Testis (tissue), 3 donors: ENCODE measurements around the gene ADAM12. TPM values are rescaled to one million over a fixed set of nuclear protein-coding genes. Genes with fewer than 3 reads are reported as not detected.

Experiments
- DNase-seq: peaks from one replicate; pipeline ENCODE4 v3.0.0-alpha.2; 2019
- H3K27ac ChIP-seq, 2 donors: fragments of 200-600 bp; sonication (generic); one replicate each; pipeline ENCODE4 v1.5.1; 2019
- H3K27me3 ChIP-seq: fragments of 200-600 bp; sonication (generic); one replicate; pipeline ENCODE4 v1.5.1; 2019
- H3K36me3 ChIP-seq: fragments of 200-600 bp; sonication (generic); one replicate; pipeline ENCODE4 v1.5.1; 2017; ENCODE audit warnings: low read depth; ENCODE audit errors: missing control alignments
- H3K4me1 ChIP-seq: fragments of 200-600 bp; sonication (generic); one replicate; pipeline ENCODE4 v1.5.1; 2019
- H3K4me3 ChIP-seq, 2 donors: fragments of 200-600 bp; sonication (generic); one replicate each; pipeline ENCODE4 v1.5.1; 2017 to 2019
- H3K9me3 ChIP-seq: fragments of 200-600 bp; sonication (generic); one replicate; pipeline ENCODE4 v1.5.1; 2017
- CTCF ChIP-seq, 3 experiments: fragments of 450-650 bp in 2 of 3; fragments of 200-600 bp in 1 of 3; sonication (generic) in 1 of 3; IDR thresholded peaks; one replicate each; pipeline ENCODE4 v1.5.1; 2016 to 2019; ENCODE audit warnings: antibody characterized with exemption in 3 of 3, mild to moderate bottlenecking in 2 of 3, moderate library complexity in 1 of 3
- POLR2A ChIP-seq: fragments of 450-650 bp; IDR thresholded peaks from one replicate; pipeline ENCODE4 v1.6.1; 2017; ENCODE audit warnings: antibody characterized with exemption, mild to moderate bottlenecking, moderate library complexity
- WGBS, 2 donors: methylation state at CpG; one replicate each; pipeline ENCODE4 v1.1.5; 2018; 5-methylcytosine and 5-hydroxymethylcytosine counted together
- intact Hi-C: fragments of 100-400 bp; cut with DNase I; formaldehyde crosslinking; loops from one replicate; pipeline ENCODE4 v1.15.1; 2023; ENCODE audit warnings: low total_unique reads
- polyA plus RNA-seq: library from polyadenylated mRNA; stranded (reverse); fragments of 350-450 nt; fragmentation: Illumina TruSeq; extraction: RNeasy Lipid Tissue Mini Kit (QIAGEN cat#74804); gene quantifications from one replicate; pipeline ENCODE4 v1.2.3, GENCODE V29; 2014; ENCODE audit warnings: low read depth, low replicate concordance; ENCODE audit not compliant: insufficient read depth
- total RNA-seq, 2 donors: library from RNA; depleted of rRNA; stranded (reverse); fragments of >200 nt; gene quantifications; one replicate each; pipeline ENCODE4 v1.2.3, GENCODE V29; 2016

ADAM12 gene
- total and polyA plus RNA-seq, 3 donors from 2014 or later, result 2.8 to 9.2 (median 6.1) TPM

DNA sequence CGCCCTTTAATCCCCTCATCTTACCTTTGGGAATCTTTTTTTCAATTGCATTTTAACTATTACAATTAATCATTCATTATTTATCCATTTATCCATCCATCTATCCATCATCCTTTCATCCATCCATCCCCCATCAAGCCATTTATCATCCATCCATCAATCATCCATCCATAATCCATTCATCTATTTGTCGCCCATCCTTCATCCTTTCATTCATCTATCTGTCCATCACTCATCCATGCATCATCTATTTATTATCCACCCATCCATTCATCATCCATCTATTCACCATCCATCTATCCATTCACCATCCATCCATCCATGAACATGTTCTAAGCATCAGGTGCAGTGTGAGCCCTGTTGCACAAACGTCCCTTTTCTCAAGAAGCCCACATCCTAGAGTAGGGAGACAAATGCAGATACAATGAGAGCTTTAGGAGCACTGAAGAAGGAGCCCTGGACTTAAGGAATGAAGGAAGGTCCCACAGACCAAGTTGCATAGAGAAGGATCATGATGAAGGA, 199.5 kb downstream of the ADAM12 start:
- WGBS, 2 donors, result 84 to 92% methylated on average over 3 of the region's 3 CpGs
- intact Hi-C loops, result no loop called here
- Histone ChIP-seq H3K4me3 (no peak overlapping the region), H3K4me1 (no peaks in the 10 kb centered on the region), H3K27me3 (no peaks in the 10 kb centered on the region), H3K27ac (no peak overlapping the region), H3K36me3 (no peaks in the 10 kb centered on the region), H3K9me3 (no peaks in the 10 kb centered on the region)
- TF ChIP-seq CTCF (IDR thresholded peaks at IDR 0.05) (no peak), POLR2A (no peak)
- DNase-seq, result no peak

- Histone ChIP-seq H3K4me3 (no peak overlapping the region), H3K36me3 (no peaks in the 10 kb centered on the region), H3K27me3 (no peaks in the 10 kb centered on the region), H3K9me3 (no peaks in the 10 kb centered on the region), H3K27ac (no peak overlapping the region), H3K4me1 (no peaks in the 10 kb centered on the region)
- intact Hi-C loops, result no loop called here
- TF ChIP-seq CTCF (IDR thresholded peaks at IDR 0.05) (no peak), POLR2A (no peak)
- 89% methylated on average over 5 of the region's 5 CpGs for WGBS, 2 donors
- no peak for DNase-seq
Observed at GRCh38 chr10:126187399-126187798, 200.9 kb downstream of the ADAM12 start.

DNA sequence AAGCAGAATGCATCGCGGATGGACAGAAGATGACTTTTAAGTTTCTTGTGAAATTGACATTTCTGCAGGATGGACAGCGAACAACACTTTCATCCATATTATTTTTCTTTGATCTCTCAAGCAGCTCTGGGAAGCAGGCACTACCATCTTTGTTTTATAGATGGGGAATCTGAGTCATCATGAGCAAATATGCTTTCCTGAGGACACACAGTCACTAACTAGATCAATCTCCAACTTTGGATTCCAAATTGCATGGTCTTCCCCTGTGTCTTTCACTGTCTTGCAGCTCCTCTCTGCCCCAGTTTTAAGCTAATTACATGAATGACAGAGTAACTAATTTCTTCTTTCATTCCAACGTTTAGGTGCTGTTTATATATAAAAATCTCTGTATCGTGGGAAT, 201.5 kb downstream of the ADAM12 start:
- 83 to 84% methylated on average over 5 of the region's 5 CpGs for WGBS, 2 donors
- Histone ChIP-seq H3K4me1 (no peaks in the 10 kb centered on the region), H3K27ac (no peak overlapping the region), H3K27me3 (no peaks in the 10 kb centered on the region), H3K36me3 (no peaks in the 10 kb centered on the region), H3K4me3 (no peak overlapping the region), H3K9me3 (no peaks in the 10 kb centered on the region)
- no peak for DNase-seq
- intact Hi-C loops, result no loop called here
- no peak for TF ChIP-seq POLR2A
- no peak for TF ChIP-seq CTCF (IDR thresholded peaks at IDR 0.05)

- no peak overlapping the region for H3K27ac ChIP-seq
- H3K4me3 ChIP-seq, result no peak overlapping the region
- TF ChIP-seq CTCF (IDR thresholded peaks at IDR 0.05) (no peak), POLR2A (no peak)
- no peaks in the 10 kb centered on the region for H3K4me1 ChIP-seq
- H3K9me3 ChIP-seq, result no peaks in the 10 kb centered on the region
- no peaks in the 10 kb centered on the region for H3K36me3 ChIP-seq
- no peak for DNase-seq
- intact Hi-C loops, result no loop called here
- H3K27me3 ChIP-seq, result no peaks in the 10 kb centered on the region
- 81 to 90% methylated on average over 10 of the region's 10 CpGs for WGBS, 2 donors
Observed at GRCh38 chr10:126185676-126186447, 202.4 kb downstream of the ADAM12 start.

- WGBS, 2 donors, result 71 to 84% methylated on average over 6 of the region's 6 CpGs
Observed at GRCh38 chr10:126181626-126182025, 206.7 kb downstream of the ADAM12 start.

More at GRCh38 chr10:126181626-126182025, 206.7 kb downstream of the ADAM12 start:
- TF ChIP-seq POLR2A, result no peak
- no peak for TF ChIP-seq CTCF (IDR thresholded peaks at IDR 0.05)
- DNase-seq, result no peak
- Histone ChIP-seq H3K27me3 (no peaks in the 10 kb centered on the region), H3K27ac (no peak overlapping the region), H3K4me3 (no peak overlapping the region), H3K4me1 (peaks cover 4% of the 10 kb centered on the region), H3K9me3 (no peaks in the 10 kb centered on the region), H3K36me3 (no peaks in the 10 kb centered on the region)
- intact Hi-C loops, result no loop called here
